Kidney capillary endothelial cell (primary cell): ENCODE measurements around the gene WNT7A.
A peak's percentile ranks its signal among the peaks of the same experiment; 100 is the strongest.

Experiments used
- DNase-seq: peaks from one replicate; pipeline ENCODE4 v3.0.0-alpha.2; 2018; ENCODE audit warnings: low spot score

Gene WNT7A

DNA sequence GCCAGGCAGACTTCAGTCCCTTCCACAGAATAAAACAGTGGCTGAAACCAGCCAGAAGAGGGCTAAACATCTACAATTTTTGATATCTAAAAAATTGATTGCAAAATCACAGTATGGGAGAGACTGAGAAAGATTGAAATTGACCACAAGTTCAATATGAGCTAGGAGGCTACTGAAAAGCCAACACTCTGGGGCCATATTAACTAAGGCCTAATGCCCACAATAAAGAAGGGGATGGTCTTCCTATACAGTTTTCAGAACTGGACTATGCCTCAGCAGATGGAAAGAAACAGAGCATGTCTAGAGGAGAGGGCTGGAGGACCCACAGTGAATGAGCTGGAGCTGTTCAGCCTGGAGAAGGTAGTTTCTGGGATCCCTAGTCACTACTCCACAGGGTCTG, 53.2 kb downstream of the WNT7A start:
- no peak for DNase-seq

DNA sequence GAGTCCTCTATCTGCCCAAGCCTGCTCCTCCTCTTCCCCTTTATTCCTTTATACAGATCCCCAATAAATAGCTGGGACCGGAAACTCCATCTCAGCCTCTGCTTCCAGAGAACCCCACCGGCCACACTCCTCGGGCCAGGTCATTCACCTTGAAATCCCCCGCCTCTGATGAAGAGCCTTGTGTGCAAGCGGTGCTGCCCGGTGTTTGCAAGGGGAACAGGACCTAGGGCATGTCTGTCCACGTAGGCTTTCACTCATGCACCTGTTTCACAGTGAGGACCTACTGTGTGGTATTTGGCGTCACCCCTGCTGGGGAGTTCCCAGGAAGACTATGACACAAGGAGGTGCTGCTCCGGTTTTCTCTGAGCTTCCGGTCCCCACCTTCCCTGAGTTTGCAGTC, 54.0 kb downstream of the WNT7A start:
- DNase-seq: no peak

DNA sequence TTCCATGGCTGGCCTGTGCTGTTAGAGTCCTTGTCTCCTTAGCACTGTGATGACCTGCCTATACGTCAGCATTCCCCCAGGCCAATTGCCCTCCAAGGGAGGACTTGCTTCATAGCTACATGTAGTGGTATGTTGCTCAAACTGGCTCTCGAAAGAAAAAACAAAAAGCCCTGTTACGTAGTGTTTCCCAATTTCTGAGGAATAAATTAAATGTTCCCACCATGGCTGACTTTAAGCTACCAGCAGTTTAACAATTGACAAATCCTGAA, 54.6 kb downstream of the WNT7A start:
- no peak for DNase-seq

DNA sequence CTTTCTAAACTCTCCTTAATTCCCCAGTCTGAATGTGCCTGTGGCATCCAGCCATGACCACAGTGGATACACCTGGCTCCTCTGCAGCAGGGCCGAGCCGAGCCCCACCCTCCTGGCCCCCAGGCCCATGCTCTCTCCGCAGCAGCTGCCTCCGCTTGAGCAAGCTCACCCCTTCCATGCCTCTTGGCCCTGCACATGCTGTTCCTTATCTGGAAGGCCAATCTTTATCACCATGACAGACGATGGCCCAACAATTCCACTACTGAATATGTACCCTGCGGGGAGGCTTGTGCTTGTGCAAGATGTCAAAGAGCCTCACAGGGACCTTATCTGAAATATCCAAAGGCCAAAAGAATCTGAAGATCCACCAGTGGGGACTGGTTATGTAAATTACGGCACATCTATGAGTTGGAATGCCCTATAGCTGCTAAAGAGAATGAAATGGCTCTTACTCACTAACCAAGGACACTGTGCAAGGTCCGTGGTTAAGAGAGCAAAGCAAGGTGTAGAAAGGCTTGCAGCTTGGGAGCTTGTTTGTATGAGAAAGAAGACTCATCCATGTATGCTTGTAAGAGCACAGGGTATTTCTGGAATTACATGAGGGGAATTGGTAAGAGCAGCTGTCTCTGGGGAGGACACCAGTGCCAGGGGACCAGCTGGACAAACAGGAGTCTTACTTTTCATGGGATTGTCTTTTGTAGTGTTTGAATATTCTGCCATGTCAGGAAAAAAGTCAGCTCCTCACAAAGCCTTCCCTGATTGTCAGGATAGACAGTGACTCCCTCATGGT, 55.2 kb downstream of the WNT7A start:
- no peak for DNase-seq

DNA sequence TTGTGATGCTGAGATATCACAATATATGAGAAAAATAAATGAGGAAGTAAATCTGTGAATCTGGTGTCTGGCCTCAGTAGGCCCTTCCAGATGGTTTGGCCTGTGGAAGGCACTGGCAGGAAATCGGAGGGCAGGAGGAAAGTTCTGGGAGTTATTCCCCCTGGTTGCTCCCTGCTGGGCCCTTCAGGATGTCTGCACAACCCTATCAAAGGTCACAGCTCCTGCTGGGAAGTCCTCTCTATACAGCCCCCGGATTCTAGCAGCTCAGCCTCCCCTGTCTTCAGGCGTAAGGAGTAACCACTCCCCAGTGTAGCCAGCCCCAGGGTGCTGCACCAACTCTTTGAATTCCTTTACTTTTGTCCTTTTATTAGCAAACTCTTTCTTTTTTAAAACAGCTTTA, 56.2 kb downstream of the WNT7A start:
- DNase-seq: no peak

DNA sequence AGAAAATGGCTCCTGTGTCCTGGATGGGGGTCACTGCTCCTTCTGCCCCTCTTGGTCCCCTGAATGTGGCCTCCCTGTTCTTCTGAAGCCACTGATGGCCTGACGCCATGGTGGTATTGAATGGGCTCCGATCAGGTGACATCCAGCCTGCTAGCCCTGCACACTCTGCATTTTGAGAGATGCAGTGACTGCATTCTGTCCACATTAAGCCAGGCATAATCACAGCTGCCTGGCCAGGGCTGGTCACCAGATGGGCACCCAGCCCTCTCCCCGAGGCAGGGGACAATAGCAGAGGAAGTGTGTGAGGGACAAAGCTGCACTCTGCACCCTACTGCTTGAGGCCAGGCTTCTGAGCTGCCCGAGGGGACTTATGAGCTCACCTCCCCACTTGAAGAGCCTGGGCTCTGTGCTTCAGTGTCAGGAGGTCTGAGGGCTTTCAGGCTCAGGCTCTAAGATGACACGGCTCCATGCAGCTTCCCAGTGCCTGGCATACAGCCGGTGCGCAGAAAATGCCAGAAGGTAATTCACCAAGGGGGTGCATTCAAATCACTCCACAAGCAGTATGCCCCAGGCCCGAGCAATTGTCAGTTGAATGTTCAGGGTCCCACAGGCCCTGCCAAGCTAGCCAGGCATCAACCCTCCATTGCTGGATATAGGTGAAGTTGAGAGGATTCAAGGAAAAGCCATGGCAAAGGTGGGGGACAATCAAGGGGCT, 56.8 kb downstream of the WNT7A start:
- DNase-seq: no peak

DNA sequence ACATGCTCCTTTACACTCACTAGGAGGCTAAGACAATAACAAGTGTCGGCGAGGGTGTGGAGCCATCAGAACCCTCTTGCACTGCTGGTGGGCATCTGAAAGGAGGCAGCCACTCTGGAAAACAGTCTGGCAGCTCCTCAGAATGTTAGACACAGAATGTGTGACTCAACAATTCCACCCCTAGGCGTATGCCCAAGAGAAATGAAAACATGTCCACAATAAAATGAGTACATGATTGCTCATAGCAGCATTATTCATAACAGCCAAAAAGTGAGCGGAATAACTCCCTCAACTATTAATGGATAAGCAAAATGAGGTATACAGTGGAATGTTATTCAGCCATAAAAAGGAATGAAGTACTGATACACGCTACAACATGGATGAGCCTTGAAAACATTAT, 57.8 kb downstream of the WNT7A start:
- DNase-seq: no peak

DNA sequence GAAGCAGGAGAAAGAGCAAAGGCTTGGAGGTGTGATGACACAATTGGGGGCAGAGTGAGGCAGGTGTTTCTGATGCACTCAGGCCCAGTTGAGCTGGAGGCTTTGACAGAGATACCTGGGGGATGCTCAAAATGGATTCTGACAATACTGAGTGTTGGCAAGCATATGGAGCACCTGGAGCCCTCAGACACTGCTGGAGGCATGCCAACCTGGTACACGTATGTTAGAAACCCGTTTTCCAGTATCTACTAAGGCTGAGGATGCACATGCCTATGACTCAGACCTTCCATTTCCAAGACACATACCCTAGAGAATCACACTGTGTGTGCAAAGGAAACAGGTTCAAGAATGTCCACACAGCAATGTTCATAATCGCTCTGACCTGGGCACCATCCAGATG, 58.7 kb downstream of the WNT7A start:
- no peak for DNase-seq

DNA sequence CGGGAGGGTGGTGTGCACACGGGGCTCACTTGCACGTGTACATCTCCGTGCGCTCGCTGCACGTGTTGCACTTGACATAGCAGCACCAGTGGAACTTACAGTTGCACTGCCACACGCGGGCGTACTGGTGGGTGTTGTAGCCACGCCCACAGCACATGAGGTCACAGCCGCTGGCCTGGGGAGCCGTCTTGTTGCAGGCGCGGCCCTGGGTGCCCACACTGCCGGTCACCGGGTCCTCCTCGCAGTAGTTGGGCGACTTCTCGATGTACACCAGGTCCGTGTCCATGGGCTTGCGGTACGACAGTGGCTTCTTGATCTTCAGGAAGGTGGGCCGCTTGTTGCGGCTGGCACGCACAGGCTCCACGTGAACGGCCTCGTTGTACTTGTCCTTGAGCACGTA, 61.0 kb downstream of the WNT7A start:
- DNase-seq: no peak

DNA sequence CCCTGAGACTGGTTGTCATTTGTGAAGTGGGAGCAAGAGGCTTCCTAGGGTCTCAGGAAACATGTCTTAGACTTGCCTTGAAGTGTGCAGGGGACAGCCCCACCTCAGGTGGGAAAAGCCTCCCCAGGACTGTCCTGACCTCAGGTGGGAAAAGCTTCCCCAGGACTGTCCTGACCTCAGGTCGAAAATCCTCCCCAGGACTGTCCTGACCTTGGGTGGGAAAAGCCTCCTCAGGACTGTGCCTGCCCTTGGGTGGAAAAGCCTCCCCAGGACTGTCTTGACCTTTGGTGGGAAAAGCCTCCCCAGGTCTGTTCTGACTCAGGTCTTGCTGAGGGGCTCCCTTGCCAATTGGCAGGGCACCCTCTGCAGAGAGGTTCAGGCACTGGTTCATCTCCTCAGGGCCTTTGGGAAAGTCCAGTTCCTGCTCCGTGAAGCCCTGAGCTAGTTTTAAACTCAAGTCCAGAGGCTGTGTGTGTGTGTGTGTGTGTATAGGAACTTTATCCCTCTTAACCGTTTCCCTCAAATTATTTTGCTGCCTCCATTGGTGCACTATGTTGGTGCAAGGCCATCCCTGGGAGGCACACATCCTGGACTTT, 64.7 kb downstream of the WNT7A start:
- DNase-seq: no peak

DNA sequence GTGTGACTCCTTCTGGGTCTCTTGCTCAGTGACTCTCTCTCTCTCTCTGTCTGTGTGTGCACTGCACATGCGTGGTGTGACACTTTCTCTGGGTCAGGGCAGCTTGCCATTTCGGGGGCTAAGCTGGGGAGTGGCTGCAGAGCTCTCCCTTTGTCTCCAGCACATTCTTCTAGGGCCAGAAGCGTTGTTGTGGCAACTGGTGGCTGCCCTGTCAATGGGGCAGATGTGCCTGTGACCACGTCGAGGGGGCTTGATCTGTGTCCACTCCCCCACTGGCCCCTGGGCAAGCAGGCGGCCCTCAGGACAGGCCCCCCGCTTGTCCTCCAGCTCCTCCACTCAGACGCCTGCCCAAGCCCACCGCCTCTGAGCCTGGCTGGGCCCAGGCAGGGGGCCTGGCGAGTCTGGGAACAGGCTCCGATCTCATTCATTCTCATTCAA, 67.8 kb downstream of the WNT7A start:
- no peak for DNase-seq

DNA sequence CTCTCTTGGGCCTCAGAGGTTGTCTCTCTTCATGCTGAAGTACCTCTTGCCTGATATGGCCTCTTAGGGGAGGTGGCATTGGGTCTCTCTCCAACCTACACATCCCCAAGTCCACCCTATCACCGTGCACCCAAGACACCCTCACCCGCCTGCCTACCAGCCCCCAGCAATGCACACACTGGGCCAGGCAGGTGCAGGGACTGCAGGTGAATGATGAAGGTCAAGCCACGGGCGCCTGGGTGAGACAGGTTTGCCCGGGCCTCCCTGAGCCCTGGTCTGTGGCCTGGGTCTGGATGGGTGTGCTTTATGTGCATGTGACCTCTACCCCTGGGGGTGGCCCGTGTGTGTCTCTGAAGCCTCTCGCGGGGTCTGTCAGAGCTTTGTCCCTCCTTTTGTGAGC, 68.3 kb downstream of the WNT7A start:
- no peak for DNase-seq

DNA sequence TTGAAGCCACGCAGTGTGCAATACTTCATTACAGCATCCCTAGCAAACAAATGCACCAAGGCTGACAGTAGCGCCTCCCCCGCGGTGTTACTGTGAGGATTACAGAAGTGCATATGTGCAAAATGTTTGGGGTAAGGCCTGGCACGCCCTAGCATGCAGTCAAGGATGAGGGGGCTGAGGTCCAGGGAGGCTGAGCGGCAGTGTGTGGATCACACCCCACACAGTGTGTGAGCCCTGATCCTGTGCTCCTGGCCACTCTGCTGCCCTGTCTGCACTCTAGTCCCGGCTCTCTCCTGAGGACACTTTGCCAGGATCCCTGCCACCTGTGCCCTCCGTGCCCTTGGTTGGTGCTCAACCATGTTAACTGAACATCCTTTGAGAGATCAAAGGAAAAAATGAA, 71.3 kb downstream of the WNT7A start:
- no peak for DNase-seq

DNA sequence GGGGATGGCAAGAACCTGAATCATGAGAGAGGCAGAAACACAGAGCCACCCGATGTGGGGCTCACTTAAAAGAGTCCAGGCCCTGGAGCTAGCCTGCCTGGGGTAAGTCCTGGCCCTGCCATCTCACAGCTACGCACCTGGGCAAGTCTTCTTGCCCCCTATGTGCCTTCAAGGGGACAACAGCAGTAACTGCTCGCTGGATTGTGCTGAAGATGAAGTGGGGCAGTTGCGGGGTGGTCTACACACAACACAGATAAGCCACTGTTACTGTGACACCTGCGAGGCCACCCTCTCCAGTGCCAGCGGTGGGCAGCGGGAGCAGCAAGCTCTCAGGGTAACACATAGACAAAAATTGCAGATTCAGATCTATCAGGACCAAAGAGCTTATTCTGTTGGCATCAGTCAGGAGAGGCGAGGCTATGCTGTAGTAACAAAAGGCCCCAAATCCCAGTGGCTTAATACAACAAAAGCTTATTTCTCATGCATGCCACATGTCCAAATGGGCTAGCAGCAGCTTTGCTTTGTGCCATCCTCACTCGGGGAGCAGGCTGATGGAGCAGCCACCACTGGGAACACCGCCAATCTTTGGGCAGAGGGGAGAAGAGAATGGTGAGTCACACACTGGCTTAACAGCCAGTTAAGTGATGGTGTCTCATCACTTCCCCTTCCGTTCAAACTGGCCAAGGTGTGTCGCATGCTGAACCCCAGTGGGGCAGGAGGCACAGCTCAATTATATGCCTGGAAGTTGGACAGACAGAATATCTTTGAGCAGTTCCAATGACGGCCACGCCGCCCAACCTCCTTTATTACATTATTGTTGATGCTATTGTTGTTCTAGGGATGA, 78.3 kb downstream of the WNT7A start:
- DNase-seq: peak; percentile 38

DNA sequence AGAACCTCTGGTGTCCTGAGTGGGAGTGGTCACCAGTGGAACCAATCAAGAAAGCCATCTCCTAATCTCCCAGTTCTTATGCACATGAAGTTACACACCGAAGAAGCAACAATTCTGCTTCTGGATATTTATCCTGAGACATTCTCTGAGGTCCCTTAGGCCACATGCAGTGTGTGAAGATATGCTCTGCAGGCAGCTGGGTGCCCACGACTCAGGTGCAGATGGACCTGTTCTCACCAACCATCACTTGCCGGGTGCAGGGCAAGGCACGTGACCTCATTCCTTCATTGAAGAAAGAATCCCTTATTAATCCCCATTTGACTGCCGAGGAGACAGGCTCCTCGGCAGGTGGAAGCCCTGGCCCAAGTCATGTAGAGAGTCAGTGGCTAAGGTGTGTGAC, 79.8 kb downstream of the WNT7A start:
- no peak for DNase-seq

DNA sequence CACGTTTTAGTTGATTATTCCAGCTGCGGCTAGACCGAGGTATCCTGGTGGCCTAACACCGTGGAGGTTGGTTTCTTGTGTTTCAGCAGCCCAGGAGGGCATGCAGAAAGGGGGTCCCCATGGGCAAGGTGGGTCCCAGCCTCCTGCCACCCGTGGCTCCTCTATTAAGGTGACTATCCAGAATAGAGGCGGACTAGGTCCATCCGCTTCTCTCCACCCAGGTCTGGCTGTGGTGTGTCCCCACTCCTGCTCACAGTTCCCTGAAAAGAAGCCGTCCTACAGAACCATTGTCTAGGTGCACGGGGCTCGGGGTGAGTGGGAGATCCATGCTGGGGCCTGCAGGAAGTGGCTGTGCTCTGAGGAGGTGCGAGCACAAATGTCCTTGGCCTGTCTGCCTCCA, 81.5 kb downstream of the WNT7A start:
- DNase-seq: no peak

DNA sequence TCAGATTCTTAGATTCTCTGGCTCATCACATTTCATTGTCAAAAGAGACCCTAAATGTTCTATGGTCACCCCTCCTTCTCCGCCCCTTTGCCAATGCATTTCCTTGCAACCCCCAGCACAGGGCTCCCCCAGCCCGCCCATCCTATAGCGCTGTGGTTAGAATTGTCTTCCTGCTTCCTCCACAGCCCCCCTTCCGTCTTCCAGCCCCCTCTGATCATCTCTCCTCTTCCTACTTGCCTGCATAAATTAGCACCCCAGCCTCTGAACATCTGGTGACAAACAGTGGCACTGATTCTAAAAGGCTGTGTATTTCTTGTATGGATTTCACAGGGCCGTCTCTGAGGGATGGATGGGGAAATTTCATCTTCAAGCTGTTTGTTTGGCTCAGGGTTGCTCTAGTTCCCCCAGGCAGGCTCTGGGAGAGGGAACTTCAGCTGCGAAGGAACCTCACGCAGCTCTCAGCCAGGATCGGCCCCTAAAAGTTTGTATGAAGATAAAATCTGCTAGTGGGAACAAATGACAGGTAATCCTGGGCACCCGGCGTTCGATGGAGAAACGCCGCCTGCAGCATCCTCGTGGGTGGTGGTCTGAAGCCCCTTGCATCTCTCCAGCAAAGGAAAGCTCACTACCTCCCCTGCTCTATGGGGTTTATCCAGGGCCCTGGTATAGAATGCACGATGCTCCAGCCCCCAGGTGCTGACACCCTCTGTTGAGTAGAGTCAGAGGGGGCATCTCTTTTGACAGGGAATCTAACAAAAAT, 83.0 kb downstream of the WNT7A start:
- no peak for DNase-seq

DNA sequence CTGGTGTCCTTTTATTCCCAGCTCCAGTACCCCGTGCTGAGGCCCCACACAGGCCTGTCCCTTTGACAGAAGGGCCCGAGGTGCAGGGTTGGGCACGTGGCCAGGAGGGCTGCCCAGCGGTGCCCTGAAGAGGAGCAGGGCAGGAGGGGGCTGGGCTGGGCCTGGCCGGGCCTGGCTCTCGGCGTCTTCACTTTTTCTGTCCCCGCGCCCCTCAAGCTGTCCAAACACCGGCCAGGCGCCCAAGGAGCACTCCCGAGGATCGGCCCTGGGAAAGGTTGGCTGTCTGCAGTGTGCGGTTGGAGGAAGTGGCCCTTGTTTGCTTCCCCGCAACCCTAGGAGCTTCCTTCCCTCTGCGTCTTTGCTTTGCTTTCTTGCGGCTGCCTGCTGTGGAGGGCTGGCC, 84.1 kb downstream of the WNT7A start:
- DNase-seq: no peak

DNA sequence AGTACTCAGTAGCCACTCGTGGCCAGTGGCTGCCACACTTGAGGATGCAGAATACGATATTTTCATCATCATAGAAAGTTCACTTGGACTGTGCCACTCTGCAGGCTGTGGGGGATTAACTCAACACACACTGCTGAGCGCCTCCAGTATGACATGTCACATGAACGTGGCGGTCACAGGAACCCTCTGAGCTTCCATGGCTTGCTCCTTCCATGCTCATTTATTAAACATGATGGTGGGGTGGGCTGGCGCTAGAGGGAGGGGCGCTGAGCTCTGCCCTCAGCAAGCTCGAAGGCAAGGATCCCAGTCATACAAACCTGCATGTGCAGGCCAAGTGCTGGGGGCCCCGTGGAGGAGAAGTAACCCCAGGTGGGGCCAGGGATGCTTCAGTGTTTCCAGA, 85.5 kb downstream of the WNT7A start:
- DNase-seq: no peak

DNA sequence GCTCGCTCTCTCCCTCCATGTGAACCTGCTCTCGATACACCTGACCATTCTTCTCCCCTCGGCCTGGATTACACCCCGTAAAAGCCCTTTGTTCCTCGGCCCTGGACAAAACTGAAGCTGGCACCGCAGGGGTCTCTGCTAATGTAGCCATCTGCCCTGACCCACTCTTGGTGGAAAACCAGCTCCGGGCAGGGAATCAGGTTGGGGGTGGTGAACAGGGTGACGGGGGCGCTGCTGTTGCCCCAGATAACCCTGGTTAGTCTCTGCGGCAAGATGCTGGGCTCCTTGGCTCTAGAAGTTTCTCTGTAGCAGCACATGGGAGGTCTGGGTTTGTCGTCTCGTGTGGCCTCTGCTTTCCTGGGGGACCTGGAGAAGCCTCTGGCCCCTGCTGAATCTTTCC, 86.4 kb downstream of the WNT7A start:
- no peak for DNase-seq

DNA sequence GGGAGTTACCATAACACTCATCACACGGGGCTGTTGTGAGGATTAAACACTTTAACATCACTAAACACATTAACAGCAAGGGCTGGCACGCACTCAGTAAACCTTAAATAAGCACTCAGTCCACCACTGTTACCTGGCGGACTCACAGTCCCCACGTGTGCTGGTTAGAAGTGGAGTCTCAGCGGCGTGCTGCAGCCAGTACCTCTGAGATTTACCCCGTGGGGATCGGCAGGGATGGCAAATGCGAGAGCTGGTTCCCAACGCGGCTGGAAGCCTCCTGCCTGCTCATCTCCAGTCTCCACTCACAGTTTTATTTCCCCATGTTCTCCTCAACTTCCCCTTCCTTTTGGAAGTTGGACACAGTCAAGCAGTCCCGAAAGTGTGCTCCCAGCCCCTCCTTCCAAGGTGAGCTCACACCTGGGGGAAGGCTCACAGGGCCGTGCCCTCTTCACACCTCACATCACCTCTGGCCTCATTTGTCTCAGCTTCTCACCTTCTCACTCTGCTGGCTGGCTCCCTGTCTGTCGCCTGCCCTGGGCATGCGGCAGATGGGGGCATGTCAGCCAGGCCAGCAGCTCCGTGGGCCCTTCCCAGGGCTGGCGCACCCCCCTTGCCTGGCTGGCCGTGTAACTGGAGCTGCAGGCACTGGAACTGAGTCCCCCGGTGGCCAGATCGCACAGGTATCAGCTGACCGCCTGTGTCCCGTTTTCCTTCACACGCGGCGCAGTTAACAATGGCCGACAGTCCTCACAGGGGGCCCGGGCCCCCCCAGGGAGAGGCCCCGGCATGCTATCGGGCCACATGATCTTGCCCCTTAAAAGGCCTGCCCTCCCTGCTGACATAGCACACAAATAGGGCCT, 87.1 kb downstream of the WNT7A start:
- no peak for DNase-seq
